ENCODE data around the gene HBG1.
A peak's percentile ranks its signal among the peaks of the same experiment; 100 is the strongest.

The HBG1 gene

DNA sequence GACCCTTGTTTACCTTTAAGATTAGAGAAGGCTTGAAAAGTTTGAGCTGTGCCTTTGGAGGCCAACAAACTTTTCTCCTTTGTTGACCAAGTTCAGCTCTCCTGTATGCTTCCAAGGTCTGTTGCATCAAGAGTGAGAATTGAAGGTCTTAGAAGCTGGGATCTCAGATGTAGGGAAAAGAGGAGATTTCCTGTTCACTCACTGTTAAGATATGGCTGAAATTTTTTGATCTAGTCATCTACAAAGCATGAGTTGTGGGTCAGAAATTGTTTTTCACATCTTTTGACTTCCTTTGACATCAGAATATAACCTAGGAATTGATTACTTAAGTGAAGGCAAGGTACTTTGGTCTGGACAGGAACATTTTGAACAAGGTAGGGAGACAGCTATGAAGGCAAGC, 40.0 kb upstream of the HBG1 start:
- peak; percentile 24 for DNase-seq (ENCODE audit: low read depth)
- no peak for TF ChIP-seq CTCF (conservative IDR thresholded peaks at IDR 0.05; ENCODE audit: control insufficient read depth, insufficient read depth, low read depth, low read length)
- no peak overlapping the region for H3K4me3 ChIP-seq (ENCODE audit: control insufficient read depth, low read depth, low read length)

GRCh38 chr11:5288906-5289550, 39.4 kb upstream of the HBG1 start:
- H3K4me3 ChIP-seq (ENCODE audit: control insufficient read depth, low read depth, low read length): no peak overlapping the region
- no peak for TF ChIP-seq CTCF (conservative IDR thresholded peaks at IDR 0.05; ENCODE audit: control insufficient read depth, insufficient read depth, low read depth, low read length)
- peak; percentile 19 for DNase-seq (ENCODE audit: low read depth)

GRCh38 chr11:5288108-5288905, 38.6 kb upstream of the HBG1 start:
- H3K4me3 ChIP-seq (ENCODE audit: control insufficient read depth, low read depth, low read length): no peak overlapping the region
- peak; percentile 12 for DNase-seq (ENCODE audit: low read depth)
- no peak for TF ChIP-seq CTCF (conservative IDR thresholded peaks at IDR 0.05; ENCODE audit: control insufficient read depth, insufficient read depth, low read depth, low read length)

DNA sequence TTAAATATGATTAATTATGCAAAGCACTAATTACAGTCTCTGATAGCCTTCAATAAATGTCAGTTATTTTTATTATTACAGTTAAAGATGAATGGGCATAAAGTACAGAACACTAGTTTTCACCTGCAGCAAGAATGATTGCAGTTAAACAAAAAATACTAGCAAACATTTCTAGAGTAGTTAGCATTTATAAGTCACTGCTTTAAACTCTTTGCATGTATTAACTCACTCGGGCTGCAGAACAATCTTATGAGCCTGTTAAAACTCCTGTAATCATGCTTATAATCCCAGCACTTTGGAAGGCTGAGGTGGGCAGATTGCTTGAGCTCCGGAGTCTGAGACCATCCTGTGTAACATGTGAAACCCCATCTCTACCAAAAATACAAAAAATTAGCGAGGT, 37.2 kb upstream of the HBG1 start:
- no peak for TF ChIP-seq CTCF (conservative IDR thresholded peaks at IDR 0.05; ENCODE audit: control insufficient read depth, insufficient read depth, low read depth, low read length)
- H3K4me3 ChIP-seq (ENCODE audit: control insufficient read depth, low read depth, low read length): no peak overlapping the region
- no peak for DNase-seq (ENCODE audit: low read depth)

- TF ChIP-seq CTCF (conservative IDR thresholded peaks at IDR 0.05; ENCODE audit: control insufficient read depth, insufficient read depth, low read depth, low read length): no peak
- no peak overlapping the region for H3K4me3 ChIP-seq (ENCODE audit: control insufficient read depth, low read depth, low read length)
- no peak for DNase-seq (ENCODE audit: low read depth)
Measured at GRCh38 chr11:5286351-5286750, 36.7 kb upstream of the HBG1 start.

DNA sequence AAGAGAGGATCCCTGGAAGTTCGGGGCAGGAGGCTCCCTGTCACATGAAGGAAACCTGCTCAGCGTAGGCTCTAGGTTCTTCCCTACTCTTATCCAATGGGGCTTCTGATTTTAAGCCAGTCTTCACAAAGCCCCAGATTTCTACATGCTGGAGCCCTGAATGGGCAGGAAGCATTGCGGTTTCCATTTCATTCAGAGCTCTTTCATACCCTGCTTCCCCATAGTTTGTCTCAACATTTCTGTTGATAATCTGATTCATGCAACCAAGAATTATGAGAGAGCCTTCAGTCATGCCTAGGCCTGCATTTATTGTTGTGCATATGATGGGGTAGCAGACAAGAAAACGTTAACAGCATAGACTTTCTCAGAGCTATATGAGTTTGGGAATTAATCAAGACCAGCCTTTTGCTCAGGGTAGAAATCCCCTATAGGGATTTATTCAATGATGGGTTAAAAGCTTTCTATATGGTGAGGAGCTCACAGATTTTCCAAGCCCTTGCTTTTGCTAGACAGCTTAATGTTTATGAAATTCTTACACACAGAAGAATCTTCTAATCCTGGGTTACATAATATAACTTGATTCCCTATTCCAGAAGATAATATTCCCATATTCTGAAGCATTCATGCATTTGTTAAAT, 36.2 kb upstream of the HBG1 start:
- no peak for TF ChIP-seq CTCF (conservative IDR thresholded peaks at IDR 0.05; ENCODE audit: control insufficient read depth, insufficient read depth, low read depth, low read length)
- DNase-seq (ENCODE audit: low read depth): no peak

More for the DNA sequence above, 36.2 kb upstream of the HBG1 start:
- no peak overlapping the region for H3K4me3 ChIP-seq (ENCODE audit: control insufficient read depth, low read depth, low read length)
